H1 (cell line): ENCODE results near the gene IYD. TPM values are rescaled to one million over a fixed set of nuclear protein-coding genes. Genes with fewer than 3 reads are reported as not detected.

Experiments used
- EGR1 ChIP-seq: IDR thresholded peaks from 2 replicates; pipeline ENCODE4 v1.6.1; 2011; ENCODE audit warnings: low read depth, low read length, borderline replicate concordance
- SIX5 ChIP-seq: IDR thresholded peaks from 2 replicates; pipeline ENCODE4 v1.6.1; 2011; ENCODE audit warnings: mild to moderate bottlenecking, low read depth, low read length
- polyA plus RNA-seq, 7 experiments: library from polyadenylated mRNA; depleted of rRNA in 3 of 7; stranded (reverse) in 5 of 7; unstranded in 2 of 7; fragments of >200 nt in 5 of 7; fragments of 200-250 nt in 2 of 7; gene quantifications; 1 replicate in 5 of 7; 2 replicates in 1 of 7; 4 replicates in 1 of 7; pipeline versions ENCODE4 v1.2.1 to v1.2.3, GENCODE V29; 2011 to 2013; ENCODE audit warnings: missing spikeins in 2 of 7, mixed read lengths in 2 of 7
- total RNA-seq: library from RNA; stranded (reverse); fragmentation: NEBNext Ultra II Directional; extraction: Animal tissue kit (Norgen Biotek cat#: 25700); gene quantifications from 2 replicates; pipeline ENCODE4 v1.2.1, GENCODE V29; 2021

The IYD gene
- total and polyA plus RNA-seq, 2 of the 8 experiments (the other 6 are each of a cell fraction or from before 2014, with no cell fraction given), result not detected

DNA sequence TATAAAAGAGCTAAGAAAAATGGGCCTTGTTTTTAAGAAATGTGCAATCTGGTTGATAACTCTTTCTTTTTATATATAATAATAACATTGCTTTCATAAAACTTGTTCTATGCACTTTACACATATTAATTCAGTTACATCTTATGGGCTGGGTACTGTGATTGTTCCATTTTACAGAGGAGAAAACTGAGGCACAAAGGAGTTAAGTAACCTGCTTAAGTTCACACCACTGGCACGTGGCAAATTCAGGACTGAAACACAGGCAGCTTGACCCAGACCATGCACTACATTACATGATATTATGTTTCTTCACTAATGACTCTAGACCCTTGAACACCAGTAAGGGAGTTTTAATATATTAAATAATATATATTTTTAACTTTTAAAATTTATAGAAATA, 15.4 kb upstream of the IYD start (continued):
- no peak for TF ChIP-seq EGR1
- no peak for TF ChIP-seq SIX5
